Hepatocyte (in vitro differentiated cells): ENCODE results near the gene NYAP2. TPM values are rescaled to one million over a fixed set of nuclear protein-coding genes. Genes with fewer than 3 reads are reported as not detected.

ENCODE experiments used
- DNase-seq: peaks from one replicate; pipeline ENCODE4 v3.0.0-alpha.2; 2016; ENCODE audit warnings: low spot score
- H2AFZ ChIP-seq: fragments of 200-600 bp; sonication (generic); 2 replicates; pipeline ENCODE4 v1.6.0; 2016; ENCODE audit warnings: antibody characterized with exemption, mild to moderate bottlenecking
- H3K27ac ChIP-seq: fragments of 200-600 bp; sonication (generic); 2 replicates; pipeline ENCODE4 v1.5.1; 2016; ENCODE audit warnings: mild to moderate bottlenecking
- H3K27me3 ChIP-seq: fragments of 200-600 bp; sonication (generic); 2 replicates; pipeline ENCODE4 v1.6.1; 2016
- H3K36me3 ChIP-seq: fragments of 200-600 bp; sonication (generic); replicated peaks from 2 replicates; pipeline ENCODE4 v1.5.1; 2016; ENCODE audit warnings: low read depth; ENCODE audit not compliant: insufficient read depth
- H3K4me1 ChIP-seq: fragments of 200-600 bp; sonication (generic); 2 replicates; pipeline ENCODE4 v1.5.1; 2016; ENCODE audit warnings: mild to moderate bottlenecking, moderate library complexity; ENCODE audit not compliant: insufficient read depth
- H3K4me2 ChIP-seq: fragments of 200-600 bp; sonication (generic); 2 replicates; pipeline ENCODE4 v1.6.0; 2016
- H3K4me3 ChIP-seq: fragments of 200-600 bp; sonication (generic); 2 replicates; pipeline ENCODE4 v1.5.1; 2016; ENCODE audit warnings: mild to moderate bottlenecking
- H3K79me2 ChIP-seq: fragments of 200-600 bp; sonication (generic); 2 replicates; pipeline ENCODE4 v1.6.0; 2017; ENCODE audit warnings: mild to moderate bottlenecking
- H3K9me2 ChIP-seq: fragments of 200-600 bp; sonication (generic); replicated peaks from 2 replicates; pipeline ENCODE4 v1.6.0; 2017; ENCODE audit warnings: mild to moderate bottlenecking; ENCODE audit not compliant: insufficient read depth
- H3K9me3 ChIP-seq: fragments of 200-600 bp; sonication (generic); 2 replicates; pipeline ENCODE4 v1.5.1; 2016; ENCODE audit warnings: low read depth, mild to moderate bottlenecking
- H4K20me1 ChIP-seq: fragments of 200-600 bp; sonication (generic); 2 replicates; pipeline ENCODE4 v1.6.0; 2016; ENCODE audit warnings: mild to moderate bottlenecking; ENCODE audit not compliant: insufficient read depth, poor library complexity, severe bottlenecking
- CTCF ChIP-seq: fragments of 200-600 bp; sonication (generic); IDR thresholded peaks from 2 replicates; pipeline ENCODE4 v1.5.1; 2016; ENCODE audit warnings: antibody characterized with exemption, mild to moderate bottlenecking; ENCODE audit not compliant: poor library complexity
- EZH2 ChIP-seq: fragments of 200-600 bp; sonication (generic); IDR thresholded peaks from 2 replicates; pipeline ENCODE4 v1.6.1; 2016; ENCODE audit warnings: antibody characterized with exemption, mild to moderate bottlenecking, borderline replicate concordance
- EZH2phosphoT487 ChIP-seq: fragments of 200-600 bp; sonication (generic); IDR thresholded peaks from one replicate; pipeline ENCODE4 v1.6.1; 2018; ENCODE audit warnings: antibody characterized with exemption, mild to moderate bottlenecking, low read depth, moderate library complexity; ENCODE audit not compliant: unreplicated experiment, severe bottlenecking
- WGBS: methylation state at CpG from one replicate; pipeline ENCODE4 v1.1.6; 2016; ENCODE audit warnings: low lambda C conversion rate; ENCODE audit errors: missing lambda C conversion rate; 5-methylcytosine and 5-hydroxymethylcytosine counted together
- polyA plus RNA-seq: library from polyadenylated mRNA; unstranded; fragments of >200 nt; fragmentation: Nextera tagmentation; extraction: Ambion mirVana; gene quantifications from 2 replicates; pipeline ENCODE4 v1.2.1, GENCODE V29; 2016
- total RNA-seq: library from RNA; depleted of rRNA; stranded (reverse); fragments of >200 nt; gene quantifications from 2 replicates; pipeline ENCODE4 v1.2.3, GENCODE V29; 2014

Gene NYAP2
- total and polyA plus RNA-seq, 2 experiments from 2014 or later, result 0.23 to 0.37 TPM

GRCh38 chr2:225400546-225401400, 1.3 kb downstream of the NYAP2 start:
- H2AFZ ChIP-seq, result no peak overlapping the region
- H3K27ac ChIP-seq, result no peak overlapping the region
- H3K4me3 ChIP-seq, result no peak overlapping the region
- H3K4me2 ChIP-seq, result no peak overlapping the region
- TF ChIP-seq EZH2, result no peak
- TF ChIP-seq CTCF, result no peak
- no peak for TF ChIP-seq EZH2phosphoT487
- 78% methylated on average over 9 of the region's 9 CpGs for WGBS
- H3K27me3 ChIP-seq, result peaks cover 10% of the 10 kb centered on the region
- no peaks in the 10 kb centered on the region for H3K9me3 ChIP-seq
- no peaks in the 10 kb centered on the region for H3K36me3 ChIP-seq
- no peaks in the 10 kb centered on the region for H4K20me1 ChIP-seq
- H3K9me2 ChIP-seq, result no peaks in the 10 kb centered on the region
- no peaks in the 10 kb centered on the region for H3K79me2 ChIP-seq
- no peak for DNase-seq
- no peaks in the 10 kb centered on the region for H3K4me1 ChIP-seq

- Histone ChIP-seq H3K9me2 (no peaks in the 10 kb centered on the region), H4K20me1 (no peaks in the 10 kb centered on the region), H2AFZ (no peak overlapping the region), H3K36me3 (no peaks in the 10 kb centered on the region), H3K27ac (no peak overlapping the region), H3K27me3 (peaks cover 10% of the 10 kb centered on the region), H3K4me2 (no peak overlapping the region), H3K9me3 (no peaks in the 10 kb centered on the region), H3K4me3 (no peak overlapping the region), H3K4me1 (no peaks in the 10 kb centered on the region), H3K79me2 (no peaks in the 10 kb centered on the region)
- no peak for DNase-seq
- TF ChIP-seq EZH2phosphoT487 (no peak), CTCF (no peak), EZH2 (no peak)
- WGBS, result 44% methylated on average over 1 of the region's 1 CpG
Measured at GRCh38 chr2:225402210-225402776, 2.8 kb downstream of the NYAP2 start.

GRCh38 chr2:225411452-225411851, 11.9 kb downstream of the NYAP2 start:
- Histone ChIP-seq H3K27me3 (no peaks in the 10 kb centered on the region), H2AFZ (no peak overlapping the region), H3K9me3 (no peaks in the 10 kb centered on the region), H3K79me2 (no peaks in the 10 kb centered on the region), H3K36me3 (no peaks in the 10 kb centered on the region), H3K27ac (no peak overlapping the region), H3K4me2 (no peak overlapping the region), H3K4me1 (no peaks in the 10 kb centered on the region), H3K4me3 (no peak overlapping the region), H3K9me2 (no peaks in the 10 kb centered on the region), H4K20me1 (no peaks in the 10 kb centered on the region)
- TF ChIP-seq EZH2, result no peak
- TF ChIP-seq CTCF, result no peak
- TF ChIP-seq EZH2phosphoT487, result no peak
- no peak for DNase-seq
- WGBS, result 78% methylated on average over 3 of the region's 3 CpGs
